Immature natural killer cell (primary cell): Measurements from ENCODE around the gene HUS1. TPM values are rescaled to one million over a fixed set of nuclear protein-coding genes. Genes with fewer than 3 reads are reported as not detected.

Source experiments
- DNase-seq, 3 donors: peaks; one replicate each; pipeline ENCODE4 v3.0.0; 2022; ENCODE audit warnings: mixed read lengths in 1 of 3
- H3K27ac Mint-ChIP-seq, 6 donors: one replicate each; pipeline ENCODE4 v1.8.0; 2020; ENCODE audit warnings: mixed read lengths in 6 of 6, mild to moderate bottlenecking in 5 of 6, inconsistent platforms in 4 of 6, moderate library complexity in 3 of 6
- H3K27me3 Mint-ChIP-seq, 3 donors: one replicate each; pipeline ENCODE4 v1.8.0; 2020 to 2021; ENCODE audit warnings: low read depth in 3 of 3, mild to moderate bottlenecking in 3 of 3, mixed read lengths in 3 of 3, moderate library complexity in 3 of 3, inconsistent platforms in 1 of 3
- H3K36me3 Mint-ChIP-seq, 3 donors: one replicate each; pipeline ENCODE4 v1.8.0; 2020; ENCODE audit warnings: mixed read lengths in 3 of 3, inconsistent platforms in 2 of 3, mild to moderate bottlenecking in 2 of 3
- H3K4me1 Mint-ChIP-seq, 2 donors: one replicate each; pipeline ENCODE4 v1.8.0; 2020; ENCODE audit warnings: inconsistent platforms in 2 of 2, mild to moderate bottlenecking in 2 of 2, mixed read lengths in 2 of 2, moderate library complexity in 1 of 2
- H3K4me3 Mint-ChIP-seq, 5 donors: one replicate each; pipeline ENCODE4 v1.8.0; 2020; ENCODE audit warnings: mild to moderate bottlenecking in 5 of 5, mixed read lengths in 5 of 5, inconsistent platforms in 3 of 5, moderate library complexity in 3 of 5
- H3K9me3 Mint-ChIP-seq, 6 donors: one replicate each; pipeline ENCODE4 v1.8.0; 2020; ENCODE audit warnings: mild to moderate bottlenecking in 6 of 6, mixed read lengths in 6 of 6, inconsistent platforms in 4 of 6, moderate library complexity in 3 of 6
- polyA plus RNA-seq, 3 donors: library from polyadenylated mRNA; unstranded; fragments of 300-500 nt; fragmentation: Illumina TruSeq; gene quantifications; one replicate each; pipeline ENCODE4 v1.2.3, GENCODE V29; 2021

HUS1 gene
- polyA plus RNA-seq, 3 donors from 2014 or later, result 34.8 to 44.8 (median 44.0) TPM

GRCh38 chr7:47968847-47969774 is 10.3 kb downstream of the HUS1 start:
- peaks cover 2% of the 10 kb centered on the region in 3 donors for H3K27me3 Mint-ChIP-seq
- peaks cover 18 to 52% of the 10 kb centered on the region in 2 donors for H3K4me1 Mint-ChIP-seq
- DNase-seq, result peak in 2 of 3 donors; percentile 26 to 30
- H3K9me3 Mint-ChIP-seq, result no peaks in the 10 kb centered on the region
- peaks cover 35 to 70% (median 41%) of the 10 kb centered on the region in 3 donors for H3K36me3 Mint-ChIP-seq
- H3K27ac Mint-ChIP-seq, result peak overlapping the region in 2 of 6 donors; percentile 33 to 72
- no peak overlapping the region for H3K4me3 Mint-ChIP-seq

GRCh38 chr7:47967708-47968107 is 11.7 kb downstream of the HUS1 start:
- Mint-ChIP-seq H3K27me3 (peaks cover 2% of the 10 kb centered on the region in 3 donors), H3K9me3 (no peaks in the 10 kb centered on the region), H3K4me1 (peaks cover 18 to 49% of the 10 kb centered on the region in 2 donors), H3K27ac (no peak overlapping the region), H3K36me3 (peaks cover 36 to 66% (median 46%) of the 10 kb centered on the region in 3 donors), H3K4me3 (no peak overlapping the region)
- no peak for DNase-seq

GRCh38 chr7:47967123-47967522 is 12.3 kb downstream of the HUS1 start:
- Mint-ChIP-seq H3K27ac (peak overlapping the region in 3 of 6 donors; percentile 15 to 36 (median 21)), H3K9me3 (no peaks in the 10 kb centered on the region), H3K4me1 (peaks cover 18 to 43% of the 10 kb centered on the region in 2 donors), H3K4me3 (no peak overlapping the region), H3K36me3 (peaks cover 40 to 65% (median 45%) of the 10 kb centered on the region in 3 donors), H3K27me3 (peaks cover 2% of the 10 kb centered on the region in 3 donors)
- DNase-seq, result no peak

- no peak for DNase-seq
- H3K4me3 Mint-ChIP-seq, result no peak overlapping the region
- no peaks in the 10 kb centered on the region for H3K9me3 Mint-ChIP-seq
- peaks cover 2% of the 10 kb centered on the region in 3 donors for H3K27me3 Mint-ChIP-seq
- H3K36me3 Mint-ChIP-seq, result peaks cover 55 to 71% (median 56%) of the 10 kb centered on the region in 3 donors
- H3K27ac Mint-ChIP-seq, result peak overlapping the region in 1 of 6 donors; percentile 40
- peaks cover 14 to 33% of the 10 kb centered on the region in 2 donors for H3K4me1 Mint-ChIP-seq
Measured at GRCh38 chr7:47965456-47965855, 14.0 kb downstream of the HUS1 start.

- Mint-ChIP-seq H3K9me3 (no peaks in the 10 kb centered on the region), H3K36me3 (peaks cover 49 to 67% (median 53%) of the 10 kb centered on the region in 3 donors), H3K4me3 (no peak overlapping the region), H3K27ac (no peak overlapping the region), H3K4me1 (peaks cover 3 to 15% of the 10 kb centered on the region in 2 donors), H3K27me3 (peaks cover 0 to 2% (median 2%) of the 10 kb centered on the region in 3 donors)
- DNase-seq, result no peak
Measured at GRCh38 chr7:47962262-47962661, 17.2 kb downstream of the HUS1 start.

- no peaks in the 10 kb centered on the region for H3K9me3 Mint-ChIP-seq
Measured at GRCh38 chr7:47957156-47957555, 22.3 kb downstream of the HUS1 start.

GRCh38 chr7:47956220-47956619 is 23.2 kb downstream of the HUS1 start:
- Mint-ChIP-seq H3K4me3 (no peak overlapping the region), H3K27me3 (no peaks in the 10 kb centered on the region), H3K27ac (no peak overlapping the region), H3K36me3 (peaks cover 25 to 28% (median 27%) of the 10 kb centered on the region in 3 donors), H3K9me3 (no peaks in the 10 kb centered on the region), H3K4me1 (no peaks in the 10 kb centered on the region)
- no peak for DNase-seq

More at GRCh38 chr7:47957156-47957555, 22.3 kb downstream of the HUS1 start:
- Mint-ChIP-seq H3K4me1 (no peaks in the 10 kb centered on the region), H3K27ac (no peak overlapping the region), H3K36me3 (peaks cover 31 to 35% (median 34%) of the 10 kb centered on the region in 3 donors), H3K4me3 (no peak overlapping the region), H3K27me3 (no peaks in the 10 kb centered on the region)
- no peak for DNase-seq

- DNase-seq, result no peak
- Mint-ChIP-seq H3K27me3 (peaks cover 0 to 1% (median 0%) of the 10 kb centered on the region in 3 donors), H3K27ac (peak overlapping the region in 2 of 6 donors; percentile 41 to 68), H3K4me3 (no peak overlapping the region), H3K9me3 (no peaks in the 10 kb centered on the region), H3K4me1 (no peaks in the 10 kb centered on the region), H3K36me3 (peaks cover 18 to 21% (median 20%) of the 10 kb centered on the region in 3 donors)
Measured at GRCh38 chr7:47954231-47954911, 25.0 kb downstream of the HUS1 start.

- H3K4me3 Mint-ChIP-seq, result no peak overlapping the region
- no peak for DNase-seq
- peaks cover 18 to 21% (median 20%) of the 10 kb centered on the region in 3 donors for H3K36me3 Mint-ChIP-seq
- H3K27ac Mint-ChIP-seq, result peak overlapping the region in 2 of 6 donors; percentile 13 to 49
- no peaks in the 10 kb centered on the region for H3K4me1 Mint-ChIP-seq
- H3K27me3 Mint-ChIP-seq, result peaks cover 0 to 1% (median 0%) of the 10 kb centered on the region in 3 donors
- H3K9me3 Mint-ChIP-seq, result no peaks in the 10 kb centered on the region
Measured at GRCh38 chr7:47953822-47954221, 25.6 kb downstream of the HUS1 start.

- H3K27ac Mint-ChIP-seq, result no peak overlapping the region
- no peaks in the 10 kb centered on the region for H3K9me3 Mint-ChIP-seq
- H3K36me3 Mint-ChIP-seq, result peaks cover 10 to 15% (median 13%) of the 10 kb centered on the region in 3 donors
- DNase-seq, result no peak
- no peak overlapping the region for H3K4me3 Mint-ChIP-seq
- no peaks in the 10 kb centered on the region for H3K4me1 Mint-ChIP-seq
- peaks cover 0 to 3% (median 2%) of the 10 kb centered on the region in 3 donors for H3K27me3 Mint-ChIP-seq
Measured at GRCh38 chr7:47952224-47952623, 27.2 kb downstream of the HUS1 start.

GRCh38 chr7:47951374-47951773 is 28.0 kb downstream of the HUS1 start:
- Mint-ChIP-seq H3K27ac (peak overlapping the region in 1 of 6 donors; percentile 3), H3K4me1 (no peaks in the 10 kb centered on the region), H3K9me3 (no peaks in the 10 kb centered on the region), H3K27me3 (peaks cover 0 to 4% (median 2%) of the 10 kb centered on the region in 3 donors), H3K36me3 (peaks cover 9 to 10% (median 10%) of the 10 kb centered on the region in 3 donors), H3K4me3 (no peak overlapping the region)
- no peak for DNase-seq

- no peak overlapping the region for H3K4me3 Mint-ChIP-seq
- no peaks in the 10 kb centered on the region for H3K9me3 Mint-ChIP-seq
- peaks cover 7 to 10% (median 8%) of the 10 kb centered on the region in 3 donors for H3K36me3 Mint-ChIP-seq
- H3K27me3 Mint-ChIP-seq, result peaks cover 0 to 6% (median 2%) of the 10 kb centered on the region in 3 donors
- no peak for DNase-seq
- H3K27ac Mint-ChIP-seq, result no peak overlapping the region
- no peaks in the 10 kb centered on the region for H3K4me1 Mint-ChIP-seq
Measured at GRCh38 chr7:47950714-47951113, 28.7 kb downstream of the HUS1 start.

- Mint-ChIP-seq H3K27ac (no peak overlapping the region), H3K36me3 (peaks cover 5 to 8% (median 5%) of the 10 kb centered on the region in 3 donors), H3K4me3 (no peak overlapping the region), H3K9me3 (no peaks in the 10 kb centered on the region), H3K4me1 (no peaks in the 10 kb centered on the region), H3K27me3 (peaks cover 0 to 6% (median 2%) of the 10 kb centered on the region in 3 donors)
- DNase-seq, result no peak
Measured at GRCh38 chr7:47949703-47950102, 29.7 kb downstream of the HUS1 start.
